ENCODE results near the gene NDUFB3. TPM values are rescaled to one million over a fixed set of nuclear protein-coding genes. Genes with fewer than 3 reads are reported as not detected.
"Not testable (repeated sequence)": the region's sequence is repeated elsewhere in the genome, so short reads cannot be mapped to it uniquely, and the experiment has no call there.

The NDUFB3 gene
- total and polyA plus RNA-seq, 2 donors (not counting 1 experiment from before 2014, with no cell fraction given), result 13.0 to 44.7 TPM

DNA sequence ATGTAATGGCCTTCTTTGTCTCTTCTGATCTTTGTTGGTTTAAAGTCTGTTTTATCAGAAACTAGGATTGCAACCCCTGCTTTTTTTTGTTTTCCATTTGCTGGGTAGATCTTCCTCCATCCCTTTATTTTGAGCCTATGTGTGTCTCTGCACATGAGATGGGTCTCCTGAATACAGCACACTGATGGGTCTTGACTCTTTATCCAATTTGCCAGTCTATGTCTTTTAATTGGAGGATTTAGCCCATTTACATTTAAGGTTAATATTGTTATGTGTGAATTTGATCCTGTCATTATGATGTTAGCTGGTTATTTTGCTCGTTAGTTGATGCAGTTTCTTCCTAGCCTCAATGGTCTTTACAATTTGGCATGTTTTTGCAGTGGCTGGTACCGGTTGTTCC is 37.4 kb upstream of the NDUFB3 start:
- H4K20me1 ChIP-seq (ENCODE audit: control insufficient read depth, insufficient read depth, low read length, poor library complexity, severe bottlenecking); H3K27me3 Mint-ChIP-seq; POLR2A ChIA-PET; H3K4me3 Mint-ChIP-seq; H3K4me1 ChIP-seq (ENCODE audit: control insufficient read depth in 2 of 2, insufficient read depth in 2 of 2, low read length in 2 of 2); H3K9me3 Mint-ChIP-seq (ENCODE audit: insufficient read depth); H3K27ac Mint-ChIP-seq; DNase-seq; H3K4me2 ChIP-seq (replicated peaks; ENCODE audit: low read depth, low read length, poor library complexity, severe bottlenecking); intact Hi-C loops (cut with micrococcal nuclease); H3K27ac ChIP-seq (ENCODE audit: low read length in 2 of 2); H2AFZ ChIP-seq (ENCODE audit: insufficient read depth, low read depth, low read length, poor library complexity, severe bottlenecking); H3K9ac ChIP-seq (ENCODE audit: low read length); ATAC-seq (ENCODE audit: low read depth); H3K36me3 ChIP-seq (replicated peaks in 1 of 2; ENCODE audit: control extremely low read depth in 1 of 2, control insufficient read depth in 1 of 2, extremely low read depth in 1 of 2, insufficient read depth in 2 of 2, low read length in 1 of 2); CTCF ChIA-PET; H3K27me3 ChIP-seq (replicated peaks in 1 of 4; ENCODE audit: control extremely low read depth in 1 of 4, control insufficient read depth in 3 of 4, insufficient read depth in 4 of 4, low read length in 3 of 4); H3K4me3 ChIP-seq (ENCODE audit: control extremely low read depth in 1 of 5, extremely low read depth in 1 of 5, insufficient read depth in 1 of 5, low read depth in 2 of 5, low read length in 4 of 5); H3K4me1 Mint-ChIP-seq; H3K9me3 ChIP-seq (ENCODE audit: control extremely low read depth in 1 of 3, control insufficient read depth in 2 of 3, insufficient read depth in 1 of 3, low read length in 2 of 3): not testable (repeated sequence)
- WGBS (ENCODE audit: insufficient coverage), result no CpG with 5 or more reads among the region's 2 CpGs
- H3K79me2 ChIP-seq (ENCODE audit: control insufficient read depth, insufficient read depth, low read length), result peaks cover 34% of the 10 kb centered on the region

DNA sequence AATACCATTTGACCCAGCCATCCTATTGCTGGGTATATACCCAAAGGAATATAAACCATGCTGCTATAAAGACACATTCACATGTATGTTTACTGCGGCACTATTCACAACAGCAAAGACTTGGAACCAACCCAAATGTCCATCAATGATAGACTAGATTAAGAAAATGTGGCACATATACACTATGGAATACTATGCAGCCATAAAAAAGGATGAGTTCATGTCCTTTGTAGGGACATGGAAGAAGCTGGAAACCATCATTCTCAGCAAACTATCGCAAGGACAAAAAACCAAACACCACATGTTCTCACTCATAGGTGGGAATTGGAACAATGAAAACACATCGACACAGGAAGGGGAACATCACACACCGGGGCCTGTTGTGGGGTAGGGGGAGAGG is 33.4 kb upstream of the NDUFB3 start:
- H3K27ac Mint-ChIP-seq; H3K4me3 Mint-ChIP-seq; H3K27me3 Mint-ChIP-seq; H3K27ac ChIP-seq (ENCODE audit: low read length in 2 of 2); H3K4me1 Mint-ChIP-seq; H3K27me3 ChIP-seq (replicated peaks in 1 of 4; ENCODE audit: control extremely low read depth in 1 of 4, control insufficient read depth in 3 of 4, insufficient read depth in 4 of 4, low read length in 3 of 4); CTCF ChIA-PET; POLR2A ChIA-PET; H3K9me3 Mint-ChIP-seq (ENCODE audit: insufficient read depth); H3K36me3 ChIP-seq (replicated peaks in 1 of 2; ENCODE audit: control extremely low read depth in 1 of 2, control insufficient read depth in 1 of 2, extremely low read depth in 1 of 2, insufficient read depth in 2 of 2, low read length in 1 of 2); H3K4me1 ChIP-seq (ENCODE audit: control insufficient read depth in 2 of 2, insufficient read depth in 2 of 2, low read length in 2 of 2); DNase-seq; ATAC-seq (ENCODE audit: low read depth); H2AFZ ChIP-seq (ENCODE audit: insufficient read depth, low read depth, low read length, poor library complexity, severe bottlenecking); intact Hi-C loops (cut with micrococcal nuclease); H4K20me1 ChIP-seq (ENCODE audit: control insufficient read depth, insufficient read depth, low read length, poor library complexity, severe bottlenecking); H3K4me2 ChIP-seq (replicated peaks; ENCODE audit: low read depth, low read length, poor library complexity, severe bottlenecking); H3K9me3 ChIP-seq (ENCODE audit: control extremely low read depth in 1 of 3, control insufficient read depth in 2 of 3, insufficient read depth in 1 of 3, low read length in 2 of 3); H3K9ac ChIP-seq (ENCODE audit: low read length); H3K4me3 ChIP-seq (ENCODE audit: control extremely low read depth in 1 of 5, extremely low read depth in 1 of 5, insufficient read depth in 1 of 5, low read depth in 2 of 5, low read length in 4 of 5): not testable (repeated sequence)
- peaks cover 19% of the 10 kb centered on the region for H3K79me2 ChIP-seq (ENCODE audit: control insufficient read depth, insufficient read depth, low read length)
- WGBS (ENCODE audit: insufficient coverage), result no CpG with 5 or more reads among the region's 4 CpGs

DNA sequence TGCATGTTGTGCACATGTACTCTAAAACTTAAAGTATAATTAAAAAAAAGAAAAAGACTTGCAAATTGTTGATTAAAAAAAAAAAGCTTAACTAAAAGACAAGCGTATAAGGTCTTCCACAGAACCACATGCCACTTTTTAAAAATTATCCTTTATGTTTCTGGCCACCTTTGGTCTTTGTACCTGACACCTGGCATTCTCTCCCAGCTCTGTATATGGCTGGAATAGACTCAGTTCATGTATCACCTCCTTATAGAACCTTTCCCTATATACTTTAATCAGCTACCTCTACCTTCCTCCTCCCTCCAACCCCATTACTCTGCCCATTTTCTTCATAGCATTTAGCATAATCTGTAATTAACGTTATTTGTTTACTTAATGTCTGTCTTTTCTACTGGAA is 32.9 kb upstream of the NDUFB3 start:
- Mint-ChIP-seq H3K27me3 (no peaks in the 10 kb centered on the region), H3K27ac (no peak overlapping the region), H3K4me1 (peaks cover 5% of the 10 kb centered on the region), H3K4me3 (no peak overlapping the region), H3K9me3 (ENCODE audit: insufficient read depth) (peaks cover 3% of the 10 kb centered on the region)
- Histone ChIP-seq H3K4me3 (ENCODE audit: control extremely low read depth in 1 of 5, extremely low read depth in 1 of 5, insufficient read depth in 1 of 5, low read depth in 2 of 5, low read length in 4 of 5) (no peak overlapping the region), H3K9me3 (ENCODE audit: control extremely low read depth in 1 of 3, control insufficient read depth in 2 of 3, insufficient read depth in 1 of 3, low read length in 2 of 3) (peaks cover 0 to 1% (median 0%) of the 10 kb centered on the region in 3 donors), H3K36me3 (replicated peaks in 1 of 2; ENCODE audit: control extremely low read depth in 1 of 2, control insufficient read depth in 1 of 2, extremely low read depth in 1 of 2, insufficient read depth in 2 of 2, low read length in 1 of 2) (peaks cover under 1 to 3% of the 10 kb centered on the region in 2 experiments), H3K79me2 (ENCODE audit: control insufficient read depth, insufficient read depth, low read length) (peaks cover 18% of the 10 kb centered on the region), H3K27me3 (replicated peaks in 1 of 4; ENCODE audit: control extremely low read depth in 1 of 4, control insufficient read depth in 3 of 4, insufficient read depth in 4 of 4, low read length in 3 of 4) (no peaks in the 10 kb centered on the region), H3K4me1 (ENCODE audit: control insufficient read depth in 2 of 2, insufficient read depth in 2 of 2, low read length in 2 of 2) (no peaks in the 10 kb centered on the region), H3K27ac (ENCODE audit: low read length in 2 of 2) (no peak overlapping the region), H3K4me2 (replicated peaks; ENCODE audit: low read depth, low read length, poor library complexity, severe bottlenecking) (no peak overlapping the region), H4K20me1 (ENCODE audit: control insufficient read depth, insufficient read depth, low read length, poor library complexity, severe bottlenecking) (peaks cover 2% of the 10 kb centered on the region), H2AFZ (ENCODE audit: insufficient read depth, low read depth, low read length, poor library complexity, severe bottlenecking) (no peak overlapping the region), H3K9ac (ENCODE audit: low read length) (no peak overlapping the region)
- WGBS (ENCODE audit: insufficient coverage), result 100% methylated on average over 1 of the region's 2 CpGs
- CTCF ChIA-PET, result no interaction called here
- no peak for TF ChIP-seq EZH2 (IDR thresholded peaks at IDR 0.05; ENCODE audit: borderline replicate concordance, insufficient read depth, low read depth, low read length, poor library complexity, severe bottlenecking)
- TF ChIP-seq, protein P1, sequence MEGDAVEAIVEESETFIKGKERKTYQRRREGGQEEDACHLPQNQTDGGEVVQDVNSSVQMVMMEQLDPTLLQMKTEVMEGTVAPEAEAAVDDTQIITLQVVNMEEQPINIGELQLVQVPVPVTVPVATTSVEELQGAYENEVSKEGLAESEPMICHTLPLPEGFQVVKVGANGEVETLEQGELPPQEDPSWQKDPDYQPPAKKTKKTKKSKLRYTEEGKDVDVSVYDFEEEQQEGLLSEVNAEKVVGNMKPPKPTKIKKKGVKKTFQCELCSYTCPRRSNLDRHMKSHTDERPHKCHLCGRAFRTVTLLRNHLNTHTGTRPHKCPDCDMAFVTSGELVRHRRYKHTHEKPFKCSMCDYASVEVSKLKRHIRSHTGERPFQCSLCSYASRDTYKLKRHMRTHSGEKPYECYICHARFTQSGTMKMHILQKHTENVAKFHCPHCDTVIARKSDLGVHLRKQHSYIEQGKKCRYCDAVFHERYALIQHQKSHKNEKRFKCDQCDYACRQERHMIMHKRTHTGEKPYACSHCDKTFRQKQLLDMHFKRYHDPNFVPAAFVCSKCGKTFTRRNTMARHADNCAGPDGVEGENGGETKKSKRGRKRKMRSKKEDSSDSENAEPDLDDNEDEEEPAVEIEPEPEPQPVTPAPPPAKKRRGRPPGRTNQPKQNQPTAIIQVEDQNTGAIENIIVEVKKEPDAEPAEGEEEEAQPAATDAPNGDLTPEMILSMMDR (IDR thresholded peaks at IDR 0.05), result no peak
- POLR2A ChIA-PET, result no interaction called here
- DNase-seq (no peak), ATAC-seq (ENCODE audit: low read depth) (no peak)
- intact Hi-C loops (cut with micrococcal nuclease), result no loop called here
